Fibroblast of upper back skin (primary cell): ENCODE data around the gene ATG16L2.
A peak's percentile ranks its signal among the peaks of the same experiment; 100 is the strongest.
"Not testable (repeated sequence)": the region's sequence is repeated elsewhere in the genome, so short reads cannot be mapped to it uniquely, and the experiment has no call there.

ENCODE experiments used
- DNase-seq: peaks from one replicate; pipeline ENCODE4 v3.0.0-alpha.2; 2013

ATG16L2 gene

DNA sequence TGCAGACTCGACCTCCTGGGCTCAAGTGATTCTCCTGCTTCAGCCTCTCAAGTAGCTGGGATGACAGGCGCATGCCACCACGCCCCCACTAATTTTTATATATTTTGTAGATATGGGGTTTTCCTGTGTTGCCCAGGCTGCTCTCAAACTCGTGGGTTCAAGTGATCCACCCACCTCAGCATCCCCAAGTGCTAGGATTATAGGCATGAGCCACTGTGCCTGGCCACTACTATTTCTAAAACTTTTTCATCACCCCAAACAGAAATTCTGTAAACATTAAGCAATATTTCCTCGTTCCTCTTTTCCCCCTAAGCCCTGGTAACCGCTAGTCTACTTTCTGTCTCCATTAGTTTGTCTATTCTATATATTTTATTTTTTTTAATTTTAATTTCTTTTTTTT, 9.0 kb upstream of the ATG16L2 start:
- DNase-seq: no peak

GRCh38 chr11:72806378-72806777, 7.8 kb upstream of the ATG16L2 start:
- DNase-seq: not testable (repeated sequence)

GRCh38 chr11:72807021-72807693, 7.1 kb upstream of the ATG16L2 start:
- peak; percentile 24 for DNase-seq

DNA sequence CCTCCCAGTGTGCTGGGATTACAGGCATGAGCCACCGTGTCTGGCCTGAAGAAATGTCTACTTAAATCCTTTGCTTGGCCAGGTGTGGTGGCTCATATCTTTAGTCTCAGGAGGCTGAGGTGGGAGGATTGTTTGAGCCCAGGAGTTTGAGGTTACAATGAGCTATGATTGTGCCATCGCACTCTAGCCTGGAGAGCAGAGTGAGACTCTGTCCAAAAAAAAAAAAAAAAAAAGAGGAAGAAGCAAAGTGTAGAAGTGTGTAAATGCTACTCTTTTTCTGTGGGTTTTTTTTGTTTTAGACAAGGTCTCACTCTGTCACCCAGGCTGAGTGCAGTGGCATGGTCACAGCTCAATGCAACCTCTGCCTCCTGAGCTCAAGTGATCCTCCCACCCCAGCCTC, 6.4 kb upstream of the ATG16L2 start:
- DNase-seq: no peak

GRCh38 chr11:72808331-72808798, 5.8 kb upstream of the ATG16L2 start:
- peak; percentile 49 for DNase-seq

DNA sequence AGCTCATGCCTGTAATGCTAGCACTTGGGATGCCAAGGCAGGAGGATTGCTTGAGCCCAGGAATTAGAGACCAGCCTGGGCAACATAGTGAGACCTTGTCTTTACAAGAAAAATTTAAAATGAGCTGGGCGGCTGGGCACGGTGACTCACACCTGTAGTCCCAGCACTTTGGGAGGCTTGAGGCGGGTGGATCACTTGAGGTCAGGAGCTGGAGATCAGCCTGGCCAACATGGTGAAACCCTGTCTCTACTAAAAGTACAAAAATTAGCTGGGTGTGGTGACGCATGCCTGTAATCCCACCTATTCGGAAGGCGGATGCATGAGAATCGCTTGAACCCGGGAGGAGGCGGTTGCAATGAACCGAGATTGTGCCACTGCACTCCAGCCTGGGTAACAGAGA, 2.5 kb upstream of the ATG16L2 start:
- not testable (repeated sequence) for DNase-seq

GRCh38 chr11:72812604-72812966, 1.6 kb upstream of the ATG16L2 start:
- DNase-seq: no peak

- DNase-seq: peak; percentile 32
Measured at GRCh38 chr11:72812967-72813739, 1.1 kb upstream of the ATG16L2 start.

GRCh38 chr11:72813740-72814285, 398 bp upstream of the ATG16L2 start:
- peak; percentile 62 for DNase-seq

- no peak for DNase-seq
Measured at GRCh38 chr11:72815110-72815618, 953 bp downstream of the ATG16L2 start.

GRCh38 chr11:72816404-72816990, 2.3 kb downstream of the ATG16L2 start:
- DNase-seq: no peak

DNA sequence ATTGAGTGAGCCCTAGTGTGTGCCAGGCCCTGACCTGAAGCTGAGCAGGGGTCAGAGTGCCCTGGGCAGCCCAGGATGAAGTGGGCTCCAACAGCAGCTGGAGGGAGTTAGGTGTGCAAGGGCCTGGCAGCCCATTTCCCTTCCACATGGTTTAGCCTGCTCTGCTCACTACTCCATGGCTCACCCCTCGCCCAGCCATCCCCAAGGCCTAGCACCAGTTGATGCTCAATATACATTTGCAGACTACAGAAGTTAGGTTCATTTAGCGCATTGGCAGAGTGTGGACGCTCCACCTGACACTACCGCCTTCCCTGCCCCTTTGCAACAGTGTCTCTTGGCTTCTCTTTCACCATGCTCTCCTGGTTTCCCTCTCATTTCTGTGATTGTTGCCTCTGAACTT, 3.8 kb downstream of the ATG16L2 start:
- DNase-seq: no peak

DNA sequence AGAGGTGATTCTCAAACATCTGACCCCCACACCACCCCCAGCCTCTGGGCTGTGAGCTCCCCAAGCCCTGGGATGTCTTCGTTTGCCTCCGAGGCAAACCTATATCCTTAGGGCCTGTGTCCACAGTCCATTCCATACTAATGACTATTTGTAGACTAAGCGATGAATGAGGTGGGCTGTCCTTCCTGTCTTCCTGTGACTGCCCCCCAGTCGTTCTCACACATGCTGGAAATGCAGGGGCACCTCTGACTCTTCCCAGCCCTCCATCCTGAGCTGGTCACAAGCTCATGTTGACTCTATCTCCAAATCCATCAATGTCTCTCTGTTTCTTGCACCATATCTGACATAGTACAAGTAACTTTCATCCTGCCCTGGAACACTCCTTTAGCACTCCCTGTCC, 4.8 kb downstream of the ATG16L2 start:
- no peak for DNase-seq

DNA sequence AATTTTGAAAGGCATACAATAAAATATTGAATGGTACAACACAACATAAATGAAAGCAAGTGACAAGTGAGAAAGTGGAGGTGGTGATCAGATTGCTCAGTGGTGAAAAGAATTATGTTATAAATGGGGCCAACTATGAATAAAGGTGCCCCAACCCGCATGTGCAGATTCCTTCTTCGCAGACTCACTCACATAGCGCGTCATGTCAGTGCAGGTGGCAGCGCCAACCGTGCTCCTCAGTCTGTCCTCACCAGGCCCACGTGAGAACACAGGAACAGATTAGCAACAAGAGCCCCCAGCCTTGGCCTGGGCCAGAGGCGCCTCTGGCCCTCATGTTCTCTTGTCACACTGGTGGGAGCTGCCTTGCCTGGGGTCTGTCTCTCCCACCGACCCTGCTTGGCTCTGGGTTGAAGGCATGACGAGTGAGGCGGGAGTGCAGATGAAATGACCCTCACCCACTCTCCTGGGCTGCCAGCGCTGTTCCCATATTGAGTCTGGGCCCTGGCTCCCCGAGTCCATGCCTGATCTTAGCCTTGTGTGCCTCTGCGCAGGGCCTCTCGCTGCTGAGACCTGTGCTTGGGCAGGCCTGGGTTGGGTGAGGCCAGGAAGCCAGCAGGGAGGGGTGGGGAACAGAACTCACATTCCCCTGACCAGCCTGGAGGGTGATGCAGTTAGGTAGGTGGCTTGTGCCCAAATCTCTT, 6.4 kb downstream of the ATG16L2 start:
- DNase-seq: no peak

DNA sequence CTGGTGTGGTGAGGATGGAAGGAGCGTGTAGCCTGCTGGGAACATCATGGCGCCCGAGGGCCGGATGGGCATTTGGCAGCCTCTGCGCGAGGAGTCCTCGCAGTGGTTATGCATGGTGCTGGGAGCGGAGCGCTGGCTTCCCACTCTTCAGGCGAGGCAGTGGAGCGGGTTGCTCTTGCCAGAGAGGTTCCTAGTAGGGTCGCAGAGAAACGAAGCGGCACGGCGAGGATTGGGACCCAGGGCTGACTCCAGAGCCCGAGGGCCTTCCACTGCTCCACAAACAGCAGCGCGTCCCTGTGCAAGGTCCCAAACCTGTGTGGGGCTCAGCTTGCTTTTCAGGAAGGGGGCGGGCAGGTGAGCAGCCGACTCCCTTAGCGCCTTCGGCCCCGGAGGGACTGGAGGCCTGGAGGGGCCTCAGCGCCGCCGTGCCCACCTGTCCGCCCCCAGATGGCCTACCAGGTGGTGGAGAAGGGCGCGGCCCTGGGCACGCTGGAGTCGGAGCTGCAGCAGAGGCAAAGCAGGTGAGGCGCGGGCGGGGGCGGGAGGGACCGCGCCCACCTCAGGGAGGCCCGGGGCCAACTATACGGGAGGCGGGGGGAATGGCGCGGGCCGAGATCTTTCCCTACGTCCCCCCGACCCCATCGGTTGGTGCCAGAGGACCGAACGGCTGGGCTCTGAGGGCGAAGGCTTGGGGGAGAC, 7.2 kb downstream of the ATG16L2 start:
- DNase-seq: no peak

DNA sequence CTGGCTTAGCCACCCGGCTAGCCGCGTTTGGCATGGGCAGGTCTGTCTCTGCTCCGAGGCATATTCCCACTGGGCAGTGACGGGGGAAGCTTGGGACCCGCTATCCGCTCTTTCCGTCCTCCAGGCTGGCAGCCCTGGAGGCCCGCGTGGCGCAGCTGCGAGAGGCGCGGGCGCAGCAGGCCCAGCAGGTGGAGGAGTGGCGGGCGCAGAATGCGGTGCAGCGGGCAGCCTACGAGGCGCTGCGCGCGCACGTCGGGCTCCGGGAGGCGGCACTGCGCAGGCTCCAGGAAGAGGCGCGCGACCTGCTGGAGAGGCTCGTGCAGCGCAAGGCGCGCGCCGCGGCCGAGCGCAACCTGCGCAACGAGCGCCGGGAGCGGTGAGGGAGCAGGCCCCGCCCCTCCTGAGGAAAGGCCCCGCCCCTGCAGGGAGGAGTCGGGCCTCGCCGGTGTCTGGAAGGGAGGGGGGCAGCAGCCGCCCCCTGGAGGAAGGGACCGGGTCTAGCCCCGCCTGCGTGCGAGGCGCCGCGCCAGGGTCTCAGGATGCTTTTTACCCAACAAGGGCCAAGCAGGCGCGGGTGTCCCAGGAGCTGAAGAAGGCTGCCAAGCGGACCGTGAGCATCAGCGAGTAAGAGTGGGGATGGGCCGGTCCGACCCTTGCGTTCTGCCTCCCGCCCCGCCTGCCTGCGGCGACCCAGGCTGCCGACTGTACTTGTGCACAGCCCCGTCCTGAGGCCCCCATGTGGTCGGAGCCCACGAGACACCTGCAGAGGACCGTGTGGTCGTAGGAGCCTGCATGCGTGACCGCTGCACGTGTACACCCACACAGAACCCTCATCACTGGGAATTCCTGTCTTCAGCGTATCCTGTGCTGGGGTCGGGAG, 7.9 kb downstream of the ATG16L2 start:
- peak; percentile 79 for DNase-seq

DNA sequence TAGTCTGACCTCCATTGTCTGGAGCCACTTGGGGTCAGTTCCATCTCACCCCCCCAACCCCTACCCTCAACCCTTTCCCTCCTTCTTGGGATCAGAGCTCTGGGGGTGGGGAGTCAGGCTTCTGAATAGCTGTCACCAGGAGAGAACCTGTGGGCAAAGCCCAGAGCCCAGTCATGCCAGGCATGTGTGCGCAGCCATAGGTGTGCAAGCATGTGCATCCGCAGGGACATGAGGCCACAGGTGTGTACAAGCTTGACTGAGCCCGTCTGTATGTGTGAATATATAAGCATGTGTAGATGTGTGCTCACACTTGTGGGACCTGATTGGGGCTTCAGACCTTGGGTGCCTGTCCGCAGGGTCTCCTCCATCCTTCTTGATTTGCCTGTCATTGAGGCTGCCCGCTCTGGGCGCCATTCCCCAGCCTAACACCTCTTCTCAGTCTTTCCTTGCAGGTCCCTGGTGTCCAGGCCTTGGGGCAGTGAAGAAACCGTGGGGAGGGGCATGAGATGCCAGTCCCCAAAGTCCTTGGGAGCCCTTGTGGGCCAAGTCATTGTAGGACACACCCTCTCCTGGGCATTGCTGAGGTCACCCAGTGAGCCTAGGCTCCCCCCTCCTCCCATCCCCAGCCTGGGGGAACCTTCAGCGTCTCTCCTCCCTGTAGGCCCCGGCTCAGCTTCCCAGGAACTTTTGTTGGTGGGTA, 9.0 kb downstream of the ATG16L2 start:
- DNase-seq: no peak

- DNase-seq: no peak
Measured at GRCh38 chr11:72824020-72824419, 9.8 kb downstream of the ATG16L2 start.

- no peak for DNase-seq
Measured at GRCh38 chr11:72824811-72825505, 10.7 kb downstream of the ATG16L2 start.

DNA sequence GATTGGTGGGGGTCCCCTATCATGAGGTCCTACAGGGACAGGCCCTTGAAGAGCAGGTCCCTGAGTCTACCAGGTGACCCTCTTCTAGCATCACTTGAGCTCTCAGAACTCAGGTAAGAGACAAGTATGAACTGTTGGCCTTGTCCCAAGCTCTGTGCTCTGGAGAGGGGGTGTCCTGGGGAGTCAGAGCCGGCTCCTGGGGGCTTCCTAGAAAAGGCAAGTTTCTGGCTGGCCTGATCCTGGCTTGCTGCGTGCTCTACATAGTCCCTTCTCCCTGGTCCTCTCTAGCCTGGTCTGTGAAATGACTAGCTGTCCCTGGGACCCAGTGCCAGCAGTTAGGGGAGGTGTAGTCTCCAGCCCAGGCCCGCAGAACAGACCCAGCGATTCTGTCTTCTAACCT, 11.4 kb downstream of the ATG16L2 start:
- DNase-seq: no peak
